A549 (cell line): ENCODE results near the gene DIAPH2. TPM values are rescaled to one million over a fixed set of nuclear protein-coding genes. Genes with fewer than 3 reads are reported as not detected.

ENCODE experiments used
- ATAC-seq, 2 experiments: fragments of 200-7000 bp in 1 of 2; fragments of >200 bp in 1 of 2; cut with Nextera tagmentation in 1 of 2; cut with Tn5 transposase in 1 of 2; 3 replicates each; pipeline versions ENCODE4 v1.8.0 to v1.9.1; 2018 to 2020; ENCODE audit warnings: mild to moderate bottlenecking in 1 of 2, moderate library complexity in 1 of 2
- CTCF ChIA-PET: fragments of 300-600 bp; sonication (Branson Sonifier 250); formaldehyde crosslinking; extraction: SDS; loops from one replicate; lab custom pipeline; 2021; ENCODE audit warnings: antibody characterized with exemption, inconsistent platforms; lab: Yijun Ruan, JAX
- POLR2A ChIA-PET: fragments of 350-600 bp; formaldehyde crosslinking; extraction: SDS; loops from one replicate; lab custom pipeline; 2021; ENCODE audit warnings: antibody characterized with exemption, inconsistent platforms; lab: Yijun Ruan, JAX
- DNase-seq, 2 experiments: peaks; one replicate each; pipeline versions ENCODE4 v3.0.0 to v3.0.0-alpha.2; 2011 to 2016; ENCODE audit warnings: low read depth in 1 of 2, low spot score in 1 of 2
- FAIRE-seq: peaks from 2 replicates; lab custom pipeline; 2011; peaks lifted over from hg19 to GRCh38; lab: Jason Lieb, UNC
- H3K27ac ChIP-seq, 2 experiments: fragments of >200 bp; sonication (Bioruptor Twin); formaldehyde crosslinking; 3 replicates each; pipeline ENCODE4 v1.5.1; 2016 to 2017
- H3K4me1 ChIP-seq: fragments of >200 bp; sonication (Bioruptor Twin); formaldehyde crosslinking; 3 replicates; pipeline ENCODE4 v1.6.1; 2016
- H3K4me2 ChIP-seq: fragments of >200 bp; sonication (Bioruptor Twin); formaldehyde crosslinking; 3 replicates; pipeline ENCODE4 v1.6.1; 2016
- H3K4me3 ChIP-seq: fragments of >200 bp; sonication (Bioruptor Twin); formaldehyde crosslinking; 3 replicates; pipeline ENCODE4 v1.5.1; 2016
- H3K9me3 ChIP-seq: fragments of >200 bp; sonication (Bioruptor Twin); formaldehyde crosslinking; 3 replicates; pipeline ENCODE4 v1.6.1; 2016
- CHD4 ChIP-seq: fragments of 200-600 bp; sonication (generic); IDR thresholded peaks from 2 replicates; pipeline ENCODE4 v1.6.1; 2016; ENCODE audit warnings: antibody characterized with exemption, mild to moderate bottlenecking, borderline replicate concordance
- ELK1 ChIP-seq: fragments of 150-350 bp; IDR thresholded peaks from 2 replicates; pipeline ENCODE4 v1.6.1; 2014; ENCODE audit warnings: low read depth, mild to moderate bottlenecking, low read length
- FOSL2 ChIP-seq, 2 experiments: fragments of 450-650 bp in 1 of 2; fragments of >200 bp in 1 of 2; sonication (Bioruptor Twin) in 1 of 2; formaldehyde crosslinking; IDR thresholded peaks; 2 replicates each; pipeline versions ENCODE4 v1.5.0 to v1.6.1; 2016 to 2020; ENCODE audit warnings: mild to moderate bottlenecking in 1 of 2, moderate library complexity in 1 of 2
- GATA3 ChIP-seq: IDR thresholded peaks from 2 replicates; pipeline ENCODE4 v1.6.1; 2012; ENCODE audit warnings: borderline replicate concordance
- HMGXB4 ChIP-seq: fragments of 250-450 bp; sonication (Bioruptor Pico); IDR thresholded peaks from 2 replicates; pipeline ENCODE4 v1.5.0; 2021; ENCODE audit warnings: mild to moderate bottlenecking, moderate library complexity, borderline replicate concordance
- HOXA7 ChIP-seq: fragments of 250-450 bp; sonication (Bioruptor Pico); IDR thresholded peaks from 2 replicates; pipeline ENCODE4 v1.5.0; 2020; ENCODE audit warnings: mild to moderate bottlenecking, moderate library complexity
- JUN ChIP-seq, 2 experiments: fragments of >200 bp; sonication (Bioruptor Twin); formaldehyde crosslinking; IDR thresholded peaks; 2 replicates in 1 of 2; 3 replicates in 1 of 2; pipeline ENCODE4 v1.6.1; 2016 to 2017
- KDM1A ChIP-seq: fragments of 200-600 bp; sonication (generic); IDR thresholded peaks from 2 replicates; pipeline ENCODE4 v1.6.1; 2016; ENCODE audit warnings: low read depth, mild to moderate bottlenecking
- NR3C1 ChIP-seq: fragments of >200 bp; sonication (Bioruptor Twin); formaldehyde crosslinking; IDR thresholded peaks from 3 replicates; pipeline ENCODE4 v1.6.1; 2017
- PHF8 ChIP-seq: fragments of 200-600 bp; sonication (generic); IDR thresholded peaks from 2 replicates; pipeline ENCODE4 v1.6.1; 2016; ENCODE audit warnings: low read depth, mild to moderate bottlenecking, antibody characterized with exemption, moderate library complexity, borderline replicate concordance
- RAD21 ChIP-seq, 2 experiments: fragments of >200 bp in 1 of 2; sonication (Bioruptor Twin) in 1 of 2; formaldehyde crosslinking in 1 of 2; IDR thresholded peaks in 1 of 2; conservative IDR thresholded peaks in 1 of 2; 2 replicates in 1 of 2; 3 replicates in 1 of 2; pipeline ENCODE4 v1.6.1; 2012 to 2018; ENCODE audit warnings: inconsistent platforms in 1 of 2
- SMC3 ChIP-seq: fragments of >200 bp; sonication (Bioruptor Twin); formaldehyde crosslinking; IDR thresholded peaks from 3 replicates; pipeline ENCODE4 v1.6.1; 2018; ENCODE audit warnings: inconsistent platforms
- ZFP36 ChIP-seq: fragments of 450-650 bp; IDR thresholded peaks from 2 replicates; pipeline ENCODE4 v1.6.1; 2014; ENCODE audit warnings: borderline replicate concordance; ENCODE audit not compliant: partially characterized antibody
- ZNF302 ChIP-seq: fragments of 250-450 bp; sonication (Bioruptor Pico); IDR thresholded peaks from 2 replicates; pipeline ENCODE4 v1.9.0; 2021; ENCODE audit warnings: inconsistent platforms, mild to moderate bottlenecking, moderate library complexity
- ZSCAN20 ChIP-seq: fragments of 250-450 bp; sonication (Bioruptor Pico); IDR thresholded peaks from 2 replicates; pipeline ENCODE4 v1.8.0; 2022; ENCODE audit warnings: mild to moderate bottlenecking, moderate library complexity
- WGBS: methylation state at CpG from one replicate; pipeline ENCODE4 v1.1.6; 2017; ENCODE audit errors: missing lambda C conversion rate; 5-methylcytosine and 5-hydroxymethylcytosine counted together
- polyA plus RNA-seq, 4 experiments: library from polyadenylated mRNA; depleted of rRNA in 3 of 4; stranded (reverse); fragments of >200 nt; fragmentation: RNase III in 1 of 4; extraction: RNeasy Plus Mini Kit Qiagen cat#74134 plus additional on column Dnase treatment in 1 of 4; gene quantifications; 2 replicates in 3 of 4; 3 replicates in 1 of 4; pipeline ENCODE4 v1.2.3, GENCODE V29; 2011 to 2017
- TF ChIP-seq, protein P1 (sequence below): IDR thresholded peaks from 2 replicates; pipeline ENCODE4 v1.6.1; 2012; ENCODE audit warnings: low read depth, borderline replicate concordance
- TF ChIP-seq, protein P2 (sequence below): fragments of >200 bp; sonication (Bioruptor Twin); formaldehyde crosslinking; IDR thresholded peaks from 3 replicates; pipeline ENCODE4 v1.5.1; 2016
- TF ChIP-seq, protein P3 (sequence below): IDR thresholded peaks from 2 replicates; pipeline ENCODE4 v1.6.1; 2012

The DIAPH2 gene
- polyA plus RNA-seq, 2 of the 4 experiments (the other 2 are of a cell fraction), result 3.7 to 10.0 TPM

DNA sequence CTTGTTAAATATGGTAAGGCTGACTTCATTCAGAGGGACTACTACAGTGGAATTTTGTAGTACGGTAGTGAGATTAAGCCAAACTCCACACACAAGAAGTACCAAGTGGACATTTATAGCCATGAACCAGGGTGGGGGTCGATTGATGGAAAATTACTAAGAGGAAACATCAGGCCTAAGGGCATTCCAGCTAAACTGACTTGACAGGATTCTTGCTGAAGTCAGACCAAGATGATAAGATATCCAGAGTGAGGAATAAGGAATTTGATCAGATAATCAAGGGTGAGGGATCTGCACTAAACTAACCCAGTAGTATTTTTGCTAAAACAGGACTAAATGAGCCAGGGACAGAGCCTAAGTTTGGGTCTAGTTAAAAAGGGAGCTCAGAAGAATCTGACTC lies 796.6 kb downstream of the DIAPH2 start:
- Histone ChIP-seq H3K27ac (no peak overlapping the region), H3K4me1 (no peaks in the 10 kb centered on the region), H3K9me3 (no peaks in the 10 kb centered on the region), H3K4me3 (no peak overlapping the region), H3K4me2 (no peak overlapping the region)
- ATAC-seq (no peak), DNase-seq (no peak)
- WGBS, result 34% methylated on average over 2 of the region's 2 CpGs
- CTCF ChIA-PET, result no interaction called here
- POLR2A ChIA-PET, result no interaction called here
- TF ChIP-seq ZSCAN20 (CRISPR knock-in tag) (no peak), ZNF302 (CRISPR knock-in tag) (no peak)
- TF ChIP-seq, all 56 proteins: peak for 0
- FAIRE-seq, result no peak

DNA sequence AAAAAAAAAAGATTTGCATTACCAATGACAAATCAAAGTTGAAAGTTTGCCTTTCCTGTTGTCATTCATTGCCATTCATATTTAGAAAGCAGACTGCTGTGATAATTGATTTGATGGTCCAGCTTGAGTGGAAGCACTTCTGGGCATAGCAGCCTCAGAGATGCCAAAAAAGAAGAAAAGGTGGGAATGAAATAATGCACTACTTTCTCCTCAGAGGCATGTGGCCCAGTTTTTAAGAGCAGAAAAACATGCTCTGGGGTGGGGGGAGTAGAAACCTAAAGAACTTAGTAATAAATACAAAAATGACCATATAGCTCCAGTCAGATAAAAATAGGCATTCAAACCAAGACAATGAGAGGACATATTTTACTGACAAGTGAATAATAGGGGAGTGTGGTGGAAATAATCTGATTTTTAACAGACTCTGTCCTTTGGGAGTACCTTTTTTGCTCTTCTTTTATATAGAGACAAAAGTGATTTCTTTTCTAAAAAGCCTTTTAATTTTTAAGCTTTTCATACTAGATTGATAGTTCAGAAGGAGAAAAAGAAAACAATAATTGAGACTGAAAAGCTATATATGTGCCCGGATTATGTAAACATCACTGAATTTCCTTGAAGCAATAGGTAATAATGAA lies 798.1 kb downstream of the DIAPH2 start:
- ChIA-PET CTCF (no interaction called here), POLR2A (no interaction called here)
- no peak overlapping the region for H3K27ac ChIP-seq
- ATAC-seq (no peak), FAIRE-seq (no peak), DNase-seq (no peak)
- no peaks in the 10 kb centered on the region for H3K9me3 ChIP-seq
- WGBS, result 83% methylated on average over 1 of the region's 1 CpG
- H3K4me1 ChIP-seq, result no peaks in the 10 kb centered on the region
- no peak overlapping the region for H3K4me2 ChIP-seq
- no peak overlapping the region for H3K4me3 ChIP-seq
- TF ChIP-seq ELK1, result no peak
- TF ChIP-seq, protein P1, sequence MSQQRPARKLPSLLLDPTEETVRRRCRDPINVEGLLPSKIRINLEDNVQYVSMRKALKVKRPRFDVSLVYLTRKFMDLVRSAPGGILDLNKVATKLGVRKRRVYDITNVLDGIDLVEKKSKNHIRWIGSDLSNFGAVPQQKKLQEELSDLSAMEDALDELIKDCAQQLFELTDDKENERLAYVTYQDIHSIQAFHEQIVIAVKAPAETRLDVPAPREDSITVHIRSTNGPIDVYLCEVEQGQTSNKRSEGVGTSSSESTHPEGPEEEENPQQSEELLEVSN, result no peak
- TF ChIP-seq GATA3, result no peak
- TF ChIP-seq SMC3, result no peak
- TF ChIP-seq NR3C1, result no peak
- TF ChIP-seq FOSL2 (IDR thresholded peaks at IDR 0.05), result no peak
- no peak for TF ChIP-seq FOSL2 (CRISPR knock-in tag; IDR thresholded peaks at IDR 0.05)
- no peak for TF ChIP-seq KDM1A
- no peak for TF ChIP-seq ZFP36
- no peak for TF ChIP-seq PHF8
- no peak for TF ChIP-seq HMGXB4 (CRISPR knock-in tag)
- TF ChIP-seq CHD4, result no peak
- TF ChIP-seq, protein P2, sequence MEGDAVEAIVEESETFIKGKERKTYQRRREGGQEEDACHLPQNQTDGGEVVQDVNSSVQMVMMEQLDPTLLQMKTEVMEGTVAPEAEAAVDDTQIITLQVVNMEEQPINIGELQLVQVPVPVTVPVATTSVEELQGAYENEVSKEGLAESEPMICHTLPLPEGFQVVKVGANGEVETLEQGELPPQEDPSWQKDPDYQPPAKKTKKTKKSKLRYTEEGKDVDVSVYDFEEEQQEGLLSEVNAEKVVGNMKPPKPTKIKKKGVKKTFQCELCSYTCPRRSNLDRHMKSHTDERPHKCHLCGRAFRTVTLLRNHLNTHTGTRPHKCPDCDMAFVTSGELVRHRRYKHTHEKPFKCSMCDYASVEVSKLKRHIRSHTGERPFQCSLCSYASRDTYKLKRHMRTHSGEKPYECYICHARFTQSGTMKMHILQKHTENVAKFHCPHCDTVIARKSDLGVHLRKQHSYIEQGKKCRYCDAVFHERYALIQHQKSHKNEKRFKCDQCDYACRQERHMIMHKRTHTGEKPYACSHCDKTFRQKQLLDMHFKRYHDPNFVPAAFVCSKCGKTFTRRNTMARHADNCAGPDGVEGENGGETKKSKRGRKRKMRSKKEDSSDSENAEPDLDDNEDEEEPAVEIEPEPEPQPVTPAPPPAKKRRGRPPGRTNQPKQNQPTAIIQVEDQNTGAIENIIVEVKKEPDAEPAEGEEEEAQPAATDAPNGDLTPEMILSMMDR, result no peak
- no peak for TF ChIP-seq RAD21 (conservative IDR thresholded peaks at IDR 0.05 in 1 of 2, IDR thresholded peaks at IDR 0.05 in 1 of 2)
- TF ChIP-seq, protein P3, sequence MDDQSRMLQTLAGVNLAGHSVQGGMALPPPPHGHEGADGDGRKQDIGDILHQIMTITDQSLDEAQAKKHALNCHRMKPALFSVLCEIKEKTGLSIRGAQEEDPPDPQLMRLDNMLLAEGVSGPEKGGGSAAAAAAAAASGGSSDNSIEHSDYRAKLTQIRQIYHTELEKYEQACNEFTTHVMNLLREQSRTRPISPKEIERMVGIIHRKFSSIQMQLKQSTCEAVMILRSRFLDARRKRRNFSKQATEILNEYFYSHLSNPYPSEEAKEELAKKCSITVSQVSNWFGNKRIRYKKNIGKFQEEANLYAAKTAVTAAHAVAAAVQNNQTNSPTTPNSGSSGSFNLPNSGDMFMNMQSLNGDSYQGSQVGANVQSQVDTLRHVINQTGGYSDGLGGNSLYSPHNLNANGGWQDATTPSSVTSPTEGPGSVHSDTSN, result no peak
- TF ChIP-seq JUN (IDR thresholded peaks at IDR 0.05), result no peak
- TF ChIP-seq HOXA7, result no peak
